ENCODE data around the gene CLRN2.

Gene CLRN2

DNA sequence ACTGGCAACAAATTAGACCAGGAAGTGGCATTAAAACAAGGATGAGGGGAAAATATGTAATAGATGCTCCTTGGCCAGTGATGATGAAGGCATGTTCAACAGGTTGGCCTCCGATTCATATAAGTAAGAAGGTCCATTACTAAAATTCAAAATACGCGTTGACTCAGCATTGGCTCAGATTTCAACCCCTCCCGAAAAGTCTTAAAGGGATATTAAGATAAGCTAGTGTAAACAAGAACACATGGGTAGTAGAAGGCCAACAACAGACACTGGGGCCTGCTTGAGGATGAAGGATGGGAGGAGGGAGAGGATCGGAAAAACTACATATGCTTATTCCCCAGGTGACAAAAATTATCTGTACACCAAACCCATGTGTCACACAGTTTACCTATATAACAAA, 42.9 kb downstream of the CLRN2 start:
- TF ChIP-seq, protein P1, sequence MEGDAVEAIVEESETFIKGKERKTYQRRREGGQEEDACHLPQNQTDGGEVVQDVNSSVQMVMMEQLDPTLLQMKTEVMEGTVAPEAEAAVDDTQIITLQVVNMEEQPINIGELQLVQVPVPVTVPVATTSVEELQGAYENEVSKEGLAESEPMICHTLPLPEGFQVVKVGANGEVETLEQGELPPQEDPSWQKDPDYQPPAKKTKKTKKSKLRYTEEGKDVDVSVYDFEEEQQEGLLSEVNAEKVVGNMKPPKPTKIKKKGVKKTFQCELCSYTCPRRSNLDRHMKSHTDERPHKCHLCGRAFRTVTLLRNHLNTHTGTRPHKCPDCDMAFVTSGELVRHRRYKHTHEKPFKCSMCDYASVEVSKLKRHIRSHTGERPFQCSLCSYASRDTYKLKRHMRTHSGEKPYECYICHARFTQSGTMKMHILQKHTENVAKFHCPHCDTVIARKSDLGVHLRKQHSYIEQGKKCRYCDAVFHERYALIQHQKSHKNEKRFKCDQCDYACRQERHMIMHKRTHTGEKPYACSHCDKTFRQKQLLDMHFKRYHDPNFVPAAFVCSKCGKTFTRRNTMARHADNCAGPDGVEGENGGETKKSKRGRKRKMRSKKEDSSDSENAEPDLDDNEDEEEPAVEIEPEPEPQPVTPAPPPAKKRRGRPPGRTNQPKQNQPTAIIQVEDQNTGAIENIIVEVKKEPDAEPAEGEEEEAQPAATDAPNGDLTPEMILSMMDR (IDR thresholded peaks at IDR 0.05; ENCODE audit: extremely low read depth, missing control alignments) = no peak
- DNase-seq (ENCODE audit: low spot score) = no peak

- TF ChIP-seq, protein P1 (IDR thresholded peaks at IDR 0.05; ENCODE audit: extremely low read depth, missing control alignments) = no peak
- DNase-seq (ENCODE audit: low spot score) = no peak
Observed at GRCh38 chr4:17558941-17559708, 44.2 kb downstream of the CLRN2 start.

- no peak for DNase-seq (ENCODE audit: low spot score)
Observed at GRCh38 chr4:17559709-17560048, 44.7 kb downstream of the CLRN2 start.

DNA sequence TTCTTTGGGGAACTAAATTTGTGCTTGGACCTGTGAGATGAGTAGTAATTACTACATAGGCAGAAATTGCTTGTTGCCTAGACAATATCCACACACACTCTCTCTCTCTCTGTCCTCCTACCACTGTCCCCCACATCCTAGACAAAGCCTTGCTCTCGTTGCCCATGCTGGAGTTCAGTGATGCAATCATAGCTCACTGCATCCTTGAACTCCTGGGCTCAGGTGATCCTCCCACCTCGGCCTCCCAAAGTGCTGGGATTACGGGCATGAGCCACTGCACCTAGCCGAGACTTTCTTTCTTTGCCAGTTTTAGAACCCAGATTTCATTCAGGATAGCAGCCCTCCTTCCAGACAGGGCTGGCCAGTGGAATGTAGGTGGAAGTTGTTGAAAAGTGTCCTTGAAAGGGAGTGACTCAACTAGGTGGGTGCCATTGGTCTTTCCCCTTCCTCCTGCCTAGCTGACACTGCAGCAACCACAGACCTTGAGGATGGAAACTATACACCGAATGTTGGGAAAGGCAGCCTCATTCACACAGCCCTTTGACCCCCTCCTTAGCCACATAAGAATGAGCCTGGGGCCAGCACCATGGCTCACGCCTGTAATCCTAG, 45.2 kb downstream of the CLRN2 start:
- TF ChIP-seq, protein P1 (IDR thresholded peaks at IDR 0.05; ENCODE audit: extremely low read depth, missing control alignments) = no peak
- DNase-seq (ENCODE audit: low spot score) = no peak

More at GRCh38 chr4:17559709-17560048, 44.7 kb downstream of the CLRN2 start:
- TF ChIP-seq, protein P1 (IDR thresholded peaks at IDR 0.05; ENCODE audit: extremely low read depth, missing control alignments) = no peak

DNA sequence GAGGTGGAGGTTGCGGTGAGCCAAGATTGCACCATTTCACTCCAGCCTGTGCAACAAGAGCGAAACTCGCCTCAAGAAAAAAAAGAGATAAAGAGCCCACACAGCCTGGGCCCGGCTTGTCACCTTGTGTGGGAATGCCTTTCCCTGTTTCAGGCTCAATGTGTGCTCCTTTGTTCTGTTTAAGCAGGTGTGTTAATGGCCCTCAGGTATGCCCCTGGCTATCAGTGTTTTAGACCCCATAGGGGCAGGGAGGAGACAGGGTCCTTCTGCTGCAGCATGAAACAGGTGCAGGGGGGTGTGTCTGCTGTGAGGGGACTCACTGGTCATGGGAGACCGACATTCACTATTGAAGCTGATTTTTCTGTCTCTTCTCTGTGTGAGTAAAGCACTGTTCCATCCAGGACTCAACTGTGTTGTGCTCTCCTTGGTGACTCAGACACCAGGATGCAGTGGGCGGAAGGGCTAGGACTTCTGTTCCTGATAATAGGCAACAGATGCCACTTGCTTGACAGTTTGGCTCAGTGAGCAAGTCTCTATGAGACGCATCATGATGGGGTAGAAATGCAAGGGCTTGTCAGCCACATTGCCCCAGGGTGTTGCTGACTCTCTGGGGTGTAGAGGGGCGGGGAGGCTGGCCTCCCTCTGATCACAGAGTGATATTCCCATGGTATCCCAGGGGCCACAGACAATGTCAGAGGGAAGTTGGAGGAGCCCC, 46.4 kb downstream of the CLRN2 start:
- DNase-seq (ENCODE audit: low spot score) = no peak
- TF ChIP-seq, protein P1 (IDR thresholded peaks at IDR 0.05; ENCODE audit: extremely low read depth, missing control alignments) = no peak

- DNase-seq (ENCODE audit: low spot score) = no peak
- TF ChIP-seq, protein P1 (IDR thresholded peaks at IDR 0.05; ENCODE audit: extremely low read depth, missing control alignments) = no peak
Observed at GRCh38 chr4:17562157-17562556, 47.2 kb downstream of the CLRN2 start.

DNA sequence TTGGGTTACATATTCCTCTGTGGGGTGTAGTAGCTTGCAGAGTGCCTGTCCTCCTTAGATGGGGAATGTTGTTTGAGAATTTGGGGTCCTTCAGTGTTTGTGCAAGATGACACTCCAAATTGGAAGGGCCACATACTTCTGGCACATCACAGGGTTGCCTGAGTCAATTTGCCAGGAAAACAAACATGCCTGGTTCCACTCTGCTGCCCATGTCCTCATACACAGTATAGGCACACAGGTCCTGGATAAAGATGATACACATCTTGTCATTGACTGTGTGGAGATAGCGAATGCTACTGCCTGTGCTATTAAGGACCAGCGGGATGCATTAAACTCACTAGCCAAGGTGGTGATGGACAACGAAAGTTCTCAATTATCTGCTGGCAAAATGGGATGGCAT, 50.9 kb downstream of the CLRN2 start:
- TF ChIP-seq, protein P1 (IDR thresholded peaks at IDR 0.05; ENCODE audit: extremely low read depth, missing control alignments) = no peak
- DNase-seq (ENCODE audit: low spot score) = no peak

Measured in GM20000 (cell line).